Kidney epithelial cell (primary cell): ENCODE results near the gene ERI2. TPM values are rescaled to one million over a fixed set of nuclear protein-coding genes. Genes with fewer than 3 reads are reported as not detected.

Source experiments
- DNase-seq: peaks from one replicate; pipeline ENCODE4 v3.0.0-alpha.2; 2010; ENCODE audit warnings: low read depth
- H3K27me3 ChIP-seq: 2 replicates; pipeline ENCODE4 v1.6.0; 2011; ENCODE audit warnings: low read length; ENCODE audit not compliant: control insufficient read depth, insufficient read depth
- H3K36me3 ChIP-seq: 2 replicates; pipeline ENCODE4 v1.5.1; 2011; ENCODE audit warnings: low read length; ENCODE audit not compliant: control insufficient read depth, insufficient read depth
- H3K4me3 ChIP-seq: 2 replicates; pipeline ENCODE4 v1.5.1; 2011; ENCODE audit warnings: low read depth, mild to moderate bottlenecking, control low read depth, low read length
- total RNA-seq: library from RNA; depleted of rRNA; stranded (reverse); fragments of >200 nt; gene quantifications from 2 replicates; pipeline ENCODE4 v1.2.3, GENCODE V29; 2015
- TF ChIP-seq, protein P1 (sequence below): IDR thresholded peaks from 2 replicates; pipeline ENCODE4 v1.5.1; 2011; ENCODE audit warnings: mild to moderate bottlenecking, moderate library complexity, low read length, control low read depth, inconsistent platforms; ENCODE audit not compliant: insufficient read depth, poor library complexity, severe bottlenecking

Gene ERI2
- total RNA-seq, 1 donor from 2014 or later = 15.3 TPM

DNA sequence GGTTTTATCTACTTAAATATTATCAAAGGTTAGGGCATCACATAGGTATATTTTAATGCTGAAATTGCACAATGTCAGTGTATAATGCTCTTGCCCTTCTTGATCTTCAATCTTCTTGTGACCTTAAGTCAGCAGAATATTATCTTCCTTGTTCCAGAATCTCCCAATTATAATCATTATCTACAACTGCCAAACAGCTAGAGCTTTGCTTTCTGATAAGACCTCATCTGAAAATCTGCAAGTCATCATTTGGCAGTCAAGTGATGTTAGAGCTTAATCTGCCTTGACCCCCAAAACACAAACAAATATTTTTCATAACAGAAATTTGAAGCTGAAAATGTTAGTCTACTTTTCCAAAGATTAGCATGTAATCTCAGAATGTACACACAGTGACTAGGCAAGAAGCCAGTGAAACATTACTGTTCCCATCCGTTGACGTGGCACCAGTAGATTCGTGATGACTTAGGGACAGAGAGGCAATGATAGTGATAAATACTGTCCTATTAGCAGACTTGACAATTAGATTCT is 19.8 kb upstream of the ERI2 start:
- Histone ChIP-seq H3K27me3 (no peaks in the 10 kb centered on the region), H3K36me3 (peaks cover 2% of the 10 kb centered on the region), H3K4me3 (no peak overlapping the region)
- TF ChIP-seq, protein P1, sequence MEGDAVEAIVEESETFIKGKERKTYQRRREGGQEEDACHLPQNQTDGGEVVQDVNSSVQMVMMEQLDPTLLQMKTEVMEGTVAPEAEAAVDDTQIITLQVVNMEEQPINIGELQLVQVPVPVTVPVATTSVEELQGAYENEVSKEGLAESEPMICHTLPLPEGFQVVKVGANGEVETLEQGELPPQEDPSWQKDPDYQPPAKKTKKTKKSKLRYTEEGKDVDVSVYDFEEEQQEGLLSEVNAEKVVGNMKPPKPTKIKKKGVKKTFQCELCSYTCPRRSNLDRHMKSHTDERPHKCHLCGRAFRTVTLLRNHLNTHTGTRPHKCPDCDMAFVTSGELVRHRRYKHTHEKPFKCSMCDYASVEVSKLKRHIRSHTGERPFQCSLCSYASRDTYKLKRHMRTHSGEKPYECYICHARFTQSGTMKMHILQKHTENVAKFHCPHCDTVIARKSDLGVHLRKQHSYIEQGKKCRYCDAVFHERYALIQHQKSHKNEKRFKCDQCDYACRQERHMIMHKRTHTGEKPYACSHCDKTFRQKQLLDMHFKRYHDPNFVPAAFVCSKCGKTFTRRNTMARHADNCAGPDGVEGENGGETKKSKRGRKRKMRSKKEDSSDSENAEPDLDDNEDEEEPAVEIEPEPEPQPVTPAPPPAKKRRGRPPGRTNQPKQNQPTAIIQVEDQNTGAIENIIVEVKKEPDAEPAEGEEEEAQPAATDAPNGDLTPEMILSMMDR = no peak
- no peak for DNase-seq

DNA sequence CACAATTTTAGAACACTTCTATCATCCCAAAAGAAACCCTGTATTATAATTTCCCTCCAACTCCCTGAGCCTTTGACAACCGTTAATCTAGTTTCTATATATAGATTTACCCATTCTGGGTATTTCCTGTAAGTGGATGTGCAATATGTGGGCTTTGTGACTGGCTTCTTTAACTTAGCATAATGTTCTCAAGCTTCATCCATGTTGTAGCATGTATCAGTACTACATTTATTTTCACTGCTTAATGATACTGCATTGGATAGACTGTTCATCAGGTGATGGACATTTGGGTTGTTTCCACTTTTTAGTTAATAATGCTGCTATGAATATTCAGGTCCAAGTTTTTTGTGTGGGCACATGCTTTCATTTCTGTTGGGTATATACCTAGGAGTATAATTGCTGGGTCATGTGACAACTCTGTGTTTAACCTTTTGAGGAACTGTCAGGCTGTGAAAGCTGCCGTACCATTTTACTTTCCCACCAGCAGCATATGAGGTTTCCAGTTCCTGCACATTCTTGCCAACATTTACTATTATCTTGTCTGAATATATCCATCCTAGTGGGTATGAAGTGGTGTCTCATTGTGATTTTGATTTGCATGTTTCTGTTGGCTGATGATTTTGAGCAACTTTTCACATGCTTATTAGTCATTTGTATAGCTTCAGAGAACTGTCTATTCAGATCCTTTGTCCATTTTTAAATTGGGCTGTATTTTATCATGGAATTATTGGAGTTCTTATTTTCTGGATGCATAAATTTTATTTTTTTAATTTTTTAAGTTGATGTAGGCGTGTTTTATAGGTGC is 16.5 kb upstream of the ERI2 start:
- Histone ChIP-seq H3K36me3 (peaks cover 2% of the 10 kb centered on the region), H3K4me3 (no peak overlapping the region), H3K27me3 (no peaks in the 10 kb centered on the region)
- no peak for DNase-seq
- TF ChIP-seq, protein P1 = no peak

DNA sequence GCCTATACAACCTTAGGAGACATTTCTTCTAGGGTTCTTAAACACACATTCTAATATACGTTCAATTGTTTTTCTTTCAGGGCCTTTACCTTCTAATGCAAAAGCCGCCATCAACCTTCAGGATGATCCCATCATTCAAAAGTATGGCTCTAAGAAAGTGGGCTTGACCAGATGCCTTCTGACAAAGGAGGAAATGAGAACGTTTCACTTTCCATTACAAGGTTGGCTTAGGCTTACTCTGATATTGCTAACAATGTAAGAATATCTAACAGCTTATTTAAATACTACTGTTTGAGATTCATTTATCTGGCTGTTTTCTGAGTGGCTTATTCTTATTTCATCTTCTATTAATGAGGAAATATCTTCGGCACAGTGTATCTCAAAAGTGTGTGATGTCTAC is 15.4 kb upstream of the ERI2 start:
- no peak for DNase-seq
- TF ChIP-seq, protein P1 = no peak
- H3K27me3 ChIP-seq = no peaks in the 10 kb centered on the region
- H3K4me3 ChIP-seq = no peak overlapping the region
- H3K36me3 ChIP-seq = peaks cover 2% of the 10 kb centered on the region

DNA sequence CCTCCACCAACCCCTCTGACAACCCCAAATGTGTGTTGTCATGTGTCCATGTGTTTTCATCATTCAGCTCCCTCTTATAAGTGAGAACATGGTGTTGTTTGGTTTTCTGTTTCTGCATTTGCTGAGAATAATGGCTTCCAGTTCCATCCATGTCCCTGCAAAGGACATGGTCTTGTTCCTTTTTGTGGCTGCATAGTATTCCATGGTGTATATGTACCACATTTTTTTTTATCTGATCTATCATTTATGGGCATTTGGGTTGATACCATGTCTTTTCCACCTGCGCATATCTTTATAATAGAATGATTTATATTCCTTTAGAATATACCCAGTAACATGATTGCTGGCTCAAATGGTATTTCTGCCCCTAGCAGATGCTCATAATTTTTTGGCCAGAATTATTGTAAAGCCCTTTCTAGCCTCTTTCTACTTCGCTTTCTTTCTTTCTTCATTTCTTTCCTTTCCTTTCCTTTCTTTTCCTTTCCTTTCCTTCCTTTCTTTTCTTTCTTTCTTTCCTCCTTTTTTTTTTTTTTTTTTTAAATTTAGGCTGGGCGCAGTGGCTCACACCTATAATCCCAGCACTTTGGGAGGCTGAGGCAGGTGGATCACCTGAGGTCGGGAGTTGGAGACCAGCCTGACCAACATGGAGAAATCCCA is 12.8 kb upstream of the ERI2 start:
- TF ChIP-seq, protein P1 = no peak
- Histone ChIP-seq H3K4me3 (no peak overlapping the region), H3K36me3 (peaks cover 2% of the 10 kb centered on the region), H3K27me3 (no peaks in the 10 kb centered on the region)
- no peak for DNase-seq

DNA sequence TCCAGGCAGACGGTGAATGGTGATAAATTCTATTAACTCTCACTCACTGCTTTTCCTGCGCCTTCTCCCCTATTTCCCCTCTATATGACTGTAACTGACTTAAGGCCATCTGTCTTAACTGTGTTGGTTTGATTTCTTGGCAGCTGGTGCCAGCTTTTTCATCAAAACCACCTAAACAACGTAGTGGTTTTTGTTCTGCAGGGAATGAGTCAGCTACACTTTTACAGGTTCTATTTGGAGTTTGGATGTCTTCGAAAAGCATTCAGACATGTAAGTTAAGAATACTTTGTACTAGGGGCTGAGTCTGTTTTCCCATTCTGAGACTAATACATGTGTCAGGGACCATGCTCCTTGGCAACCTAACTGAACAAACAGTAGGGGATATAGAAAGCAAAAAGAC is 8.5 kb upstream of the ERI2 start:
- Histone ChIP-seq H3K36me3 (no peaks in the 10 kb centered on the region), H3K4me3 (no peak overlapping the region), H3K27me3 (no peaks in the 10 kb centered on the region)
- no peak for DNase-seq
- TF ChIP-seq, protein P1 = no peak

DNA sequence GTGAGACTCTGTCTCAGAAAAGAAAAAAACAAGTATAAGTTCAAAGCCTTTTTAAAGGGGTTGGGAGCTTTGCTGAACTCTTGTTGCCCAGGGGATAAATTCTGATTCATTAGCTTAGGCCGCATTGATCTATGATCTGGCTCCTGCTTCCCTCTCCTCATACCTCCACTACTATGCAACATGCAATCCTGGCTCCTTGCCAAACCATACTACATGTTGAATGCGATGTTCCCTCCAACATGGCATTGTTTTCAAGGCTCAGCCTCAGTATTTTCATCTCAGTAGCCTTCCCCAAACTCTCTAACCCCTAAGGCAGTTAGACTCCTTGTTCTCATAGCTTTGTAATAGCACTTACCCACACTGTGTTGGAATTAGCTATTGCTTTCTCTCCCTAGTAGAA is 6.2 kb upstream of the ERI2 start:
- TF ChIP-seq, protein P1 = no peak
- Histone ChIP-seq H3K4me3 (no peak overlapping the region), H3K36me3 (no peaks in the 10 kb centered on the region), H3K27me3 (no peaks in the 10 kb centered on the region)
- DNase-seq = no peak
